Activated CD4-positive, alpha-beta T cell treated with anti-CD3 and anti-CD28 coated beads for 36 hours (primary cell): ENCODE results near the gene UNC5C. TPM values are rescaled to one million over a fixed set of nuclear protein-coding genes. Genes with fewer than 3 reads are reported as not detected.

Experiments used
- ATAC-seq: fragments of 200-7000 bp; cut with Tn5 transposase; one replicate; pipeline ENCODE4 v1.10.0; 2021; ENCODE audit warnings: mild to moderate bottlenecking, moderate library complexity
- CTCF ChIA-PET: fragments of 350-600 bp; sonication (Branson Sonifier 250); formaldehyde crosslinking; loops from one replicate; lab custom pipeline; 2021; ENCODE audit warnings: antibody characterized with exemption; lab: Charles Lee
- POLR2A ChIA-PET: fragments of 350-600 bp; sonication (Branson Sonifier 250); formaldehyde crosslinking; loops from one replicate; lab custom pipeline; 2021; ENCODE audit warnings: antibody characterized with exemption, inconsistent platforms; lab: Charles Lee
- DNase-seq: peaks from one replicate; pipeline ENCODE4 v3.0.0-alpha.2; 2020
- H3K27ac Mint-ChIP-seq: one replicate; pipeline ENCODE4 v1.8.0; 2021; ENCODE audit warnings: mixed read lengths
- H3K27me3 Mint-ChIP-seq: one replicate; pipeline ENCODE4 v1.8.0; 2021; ENCODE audit warnings: mixed read lengths
- H3K36me3 Mint-ChIP-seq: one replicate; pipeline ENCODE4 v1.8.0; 2021; ENCODE audit warnings: low read depth, mixed read lengths
- H3K4me1 Mint-ChIP-seq: one replicate; pipeline ENCODE4 v1.8.0; 2021; ENCODE audit warnings: mixed read lengths
- H3K4me3 Mint-ChIP-seq: one replicate; pipeline ENCODE4 v1.8.0; 2021; ENCODE audit warnings: mild to moderate bottlenecking, moderate library complexity, mixed read lengths
- H3K9me3 Mint-ChIP-seq: one replicate; pipeline ENCODE4 v1.8.0; 2021; ENCODE audit warnings: low read depth, mixed read lengths
- intact Hi-C, 2 experiments: fragments of 100-400 bp; cut with DNase I in 1 of 2; cut with micrococcal nuclease in 1 of 2; formaldehyde crosslinking; loops; one replicate each; pipeline versions ENCODE4 v1.14.2 to v1.15.1; 2022 to 2024; cut with DNase I, micrococcal nuclease
- total RNA-seq, 2 experiments: library from RNA; stranded (reverse); gene quantifications; one replicate each; pipeline ENCODE4 v1.2.3, GENCODE V29; 2021

UNC5C gene
- total RNA-seq, 2 experiments from 2014 or later: 0.07 TPM; not detected in 1

DNA sequence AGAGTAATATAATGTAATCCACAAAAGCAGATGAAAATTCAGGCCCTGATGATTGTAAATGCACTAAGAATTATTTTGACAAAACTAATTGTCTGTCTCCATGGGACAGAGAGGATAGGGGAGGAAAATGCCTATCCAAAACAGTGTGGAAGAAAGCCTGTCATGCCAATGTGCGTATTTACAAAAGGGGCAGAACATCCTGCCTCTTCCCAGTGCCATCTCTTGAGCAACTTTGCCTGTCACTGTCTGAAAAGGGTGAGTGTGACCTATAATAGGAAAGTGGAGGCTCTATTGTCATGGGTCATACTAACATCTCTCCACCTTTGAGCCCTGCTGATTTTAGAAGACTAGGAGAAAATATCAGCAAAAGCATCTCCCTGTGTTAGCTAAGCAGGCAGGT is 264.1 kb downstream of the UNC5C start:
- ChIA-PET CTCF (no interaction called here), POLR2A (no interaction called here)
- H3K4me1 Mint-ChIP-seq: peaks cover 8% of the 10 kb centered on the region
- ATAC-seq (no peak), DNase-seq (no peak)
- no peaks in the 10 kb centered on the region for H3K36me3 Mint-ChIP-seq
- H3K27ac Mint-ChIP-seq: no peak overlapping the region
- intact Hi-C loops: loop anchor here in 1 of 2 experiments (5.0 kb wide), 1 partner anchor 37 kb away; no protein-coding TSS in a partner anchor
- peaks cover 11% of the 10 kb centered on the region for H3K9me3 Mint-ChIP-seq
- no peak overlapping the region for H3K4me3 Mint-ChIP-seq
- no peaks in the 10 kb centered on the region for H3K27me3 Mint-ChIP-seq

DNA sequence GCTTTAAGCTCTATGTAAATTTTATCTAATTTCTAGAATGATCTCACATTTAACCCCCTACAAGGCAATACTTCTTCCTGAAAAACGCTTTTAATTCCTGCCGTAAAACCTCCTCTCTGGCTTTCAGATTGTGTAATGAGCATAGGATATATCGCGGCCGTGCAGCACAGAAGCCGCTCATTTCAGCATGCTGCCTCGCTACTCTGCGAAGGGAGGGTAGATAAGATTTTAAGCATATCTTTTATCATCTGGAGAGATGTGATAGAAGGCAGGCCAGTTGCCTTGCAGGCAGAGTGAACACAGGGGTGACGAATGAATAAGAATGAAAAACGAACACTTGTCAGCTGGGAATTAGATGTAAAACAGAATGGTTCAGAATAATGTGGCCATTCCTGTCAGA is 265.5 kb downstream of the UNC5C start:
- no peak overlapping the region for H3K27ac Mint-ChIP-seq
- POLR2A ChIA-PET: no interaction called here
- H3K36me3 Mint-ChIP-seq: no peaks in the 10 kb centered on the region
- H3K4me1 Mint-ChIP-seq: no peaks in the 10 kb centered on the region
- H3K9me3 Mint-ChIP-seq: peaks cover 11% of the 10 kb centered on the region
- no peaks in the 10 kb centered on the region for H3K27me3 Mint-ChIP-seq
- CTCF ChIA-PET: no interaction called here
- H3K4me3 Mint-ChIP-seq: no peak overlapping the region
- DNase-seq (no peak), ATAC-seq (no peak)
- intact Hi-C loops: no loop called here

GRCh38 chr4:95272797-95273196 is 276.0 kb downstream of the UNC5C start:
- H3K9me3 Mint-ChIP-seq: no peaks in the 10 kb centered on the region
- POLR2A ChIA-PET: no interaction called here
- no peak for ATAC-seq
- H3K36me3 Mint-ChIP-seq: no peaks in the 10 kb centered on the region
- H3K27me3 Mint-ChIP-seq: no peaks in the 10 kb centered on the region
- H3K27ac Mint-ChIP-seq: no peak overlapping the region
- CTCF ChIA-PET: interaction anchor here (0.7 to 1.1 kb wide), 2 partner anchors 42 to 237 kb away, joined by 3 read pairs; no protein-coding TSS in a partner anchor
- intact Hi-C loops: no loop called here
- no peak for DNase-seq
- H3K4me3 Mint-ChIP-seq: no peak overlapping the region
- no peaks in the 10 kb centered on the region for H3K4me1 Mint-ChIP-seq

GRCh38 chr4:95272036-95272435 is 276.7 kb downstream of the UNC5C start:
- Mint-ChIP-seq H3K36me3 (no peaks in the 10 kb centered on the region), H3K27me3 (no peaks in the 10 kb centered on the region), H3K4me3 (no peak overlapping the region), H3K4me1 (no peaks in the 10 kb centered on the region), H3K9me3 (no peaks in the 10 kb centered on the region), H3K27ac (no peak overlapping the region)
- DNase-seq (no peak), ATAC-seq (no peak)
- intact Hi-C loops: no loop called here
- CTCF ChIA-PET: interaction anchor here (1.0 kb wide), 1 partner anchor 109 kb away, joined by 3 read pairs; no protein-coding TSS in a partner anchor
- POLR2A ChIA-PET: no interaction called here

DNA sequence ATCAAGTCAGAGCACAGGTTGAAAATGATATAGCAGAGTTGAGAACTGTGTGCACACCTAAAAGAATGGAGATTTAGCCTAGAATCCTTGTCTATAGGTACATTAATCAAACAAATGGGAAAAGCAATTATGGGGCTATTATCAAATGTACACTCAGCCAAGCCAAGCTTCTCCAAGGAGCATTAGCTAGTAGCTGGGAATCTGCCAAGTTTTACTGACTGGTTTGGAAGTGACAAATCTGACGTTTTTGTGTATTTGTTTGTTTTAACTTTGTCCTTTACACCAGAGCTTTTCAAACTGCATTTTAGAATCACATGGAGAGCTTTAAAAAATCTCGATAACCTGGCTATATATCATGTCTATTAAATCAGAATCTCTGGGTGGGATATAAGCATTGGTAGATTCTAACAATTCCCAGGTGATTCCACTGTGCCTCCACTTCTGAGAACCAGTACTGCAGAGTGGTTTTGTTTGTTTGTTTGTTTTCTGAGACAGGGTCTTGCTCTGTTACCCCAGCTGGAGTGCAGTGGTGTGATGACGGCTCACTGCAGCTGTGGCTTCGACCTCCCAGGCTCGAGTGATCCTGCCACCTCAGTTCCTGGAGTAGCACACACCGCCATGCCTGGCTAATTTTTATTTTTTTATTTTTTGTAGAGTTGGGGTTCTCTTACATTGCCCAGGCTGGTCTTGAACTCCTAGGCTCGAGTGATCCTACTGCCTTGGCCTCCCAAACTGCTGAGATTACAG is 279.8 kb downstream of the UNC5C start:
- Mint-ChIP-seq H3K27ac (no peak overlapping the region), H3K27me3 (no peaks in the 10 kb centered on the region), H3K36me3 (no peaks in the 10 kb centered on the region), H3K4me1 (no peaks in the 10 kb centered on the region), H3K4me3 (no peak overlapping the region), H3K9me3 (no peaks in the 10 kb centered on the region)
- DNase-seq: no peak
- ATAC-seq: no peak
- ChIA-PET CTCF (interaction anchor here (0.6 to 0.8 kb wide), 2 partner anchors 14 to 28 kb away, joined by 4 read pairs; no protein-coding TSS in a partner anchor), POLR2A (no interaction called here)
- intact Hi-C loops: no loop called here

DNA sequence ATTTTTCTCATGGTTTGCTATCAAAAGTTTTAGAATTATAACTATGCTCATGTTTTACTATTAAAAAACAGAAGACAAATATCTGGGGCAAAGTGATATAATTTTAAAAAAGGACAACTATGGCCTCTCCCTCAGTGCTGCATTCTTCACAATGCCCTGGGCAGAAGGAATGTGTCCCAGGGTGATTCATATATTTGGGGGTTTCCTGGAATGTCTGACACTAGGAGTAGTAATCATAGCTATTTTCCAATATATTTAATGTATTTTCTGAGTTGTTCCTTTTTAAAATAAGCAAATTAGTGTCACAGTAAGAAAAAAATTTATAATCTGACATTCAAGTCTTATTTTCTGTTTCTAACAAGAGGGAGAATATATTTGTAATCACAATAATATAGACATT is 281.7 kb downstream of the UNC5C start:
- ChIA-PET POLR2A (no interaction called here), CTCF (interaction anchor here (0.7 kb wide), 1 partner anchor 17 kb away, joined by 4 read pairs; no protein-coding TSS in a partner anchor)
- Mint-ChIP-seq H3K27me3 (no peaks in the 10 kb centered on the region), H3K9me3 (no peaks in the 10 kb centered on the region), H3K4me1 (no peaks in the 10 kb centered on the region), H3K27ac (no peak overlapping the region), H3K36me3 (no peaks in the 10 kb centered on the region), H3K4me3 (no peak overlapping the region)
- no peak for DNase-seq
- no peak for ATAC-seq
- intact Hi-C loops: no loop called here

DNA sequence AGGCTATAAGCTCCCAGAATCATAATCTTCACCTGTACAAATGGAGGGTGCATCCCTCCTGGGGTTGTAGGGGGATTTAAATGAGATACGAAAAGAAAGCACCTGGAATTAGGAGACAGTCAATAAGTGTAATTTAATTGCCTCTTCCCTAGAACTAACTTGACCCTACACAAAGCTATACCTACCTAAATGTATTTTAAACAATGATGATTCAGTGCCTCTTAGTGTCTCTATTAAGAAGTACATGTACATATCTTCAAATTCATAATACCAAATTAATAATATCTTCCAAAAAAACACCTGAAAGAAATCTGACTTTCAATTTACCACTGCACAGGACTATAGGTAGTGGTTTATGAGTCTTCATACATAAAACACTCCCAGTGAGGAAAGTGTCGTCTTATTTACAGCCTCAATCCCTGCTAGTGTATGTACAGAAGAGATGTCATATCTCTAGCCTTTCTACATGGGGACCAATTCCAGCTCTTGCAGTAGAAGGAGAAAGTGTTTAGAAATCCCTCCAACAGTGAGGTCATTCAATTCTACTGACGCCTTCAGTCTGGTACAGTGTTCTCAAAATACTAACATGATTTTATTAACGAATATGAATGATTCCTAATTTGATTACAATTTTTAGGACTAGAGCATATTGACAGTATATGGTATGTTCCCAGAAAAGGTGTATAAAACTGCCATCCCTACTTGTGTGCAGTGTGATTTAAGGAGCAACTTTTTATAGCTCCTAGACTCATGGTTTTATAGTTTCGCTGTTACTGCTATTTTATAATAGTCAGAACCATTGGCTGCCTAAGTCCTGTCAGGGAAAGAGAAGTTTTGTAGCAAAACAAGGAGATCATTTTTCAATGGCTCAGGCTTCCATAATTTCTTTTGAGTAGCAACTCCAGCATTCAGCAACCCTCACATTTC is 282.7 kb downstream of the UNC5C start:
- intact Hi-C loops: no loop called here
- no peak overlapping the region for H3K4me3 Mint-ChIP-seq
- H3K4me1 Mint-ChIP-seq: no peaks in the 10 kb centered on the region
- CTCF ChIA-PET: interaction anchor here (0.9 kb wide), 1 partner anchor 49 kb away, joined by 3 read pairs; no protein-coding TSS in a partner anchor
- POLR2A ChIA-PET: no interaction called here
- H3K27me3 Mint-ChIP-seq: no peaks in the 10 kb centered on the region
- H3K9me3 Mint-ChIP-seq: no peaks in the 10 kb centered on the region
- no peak for ATAC-seq
- H3K36me3 Mint-ChIP-seq: no peaks in the 10 kb centered on the region
- no peak for DNase-seq
- no peak overlapping the region for H3K27ac Mint-ChIP-seq

GRCh38 chr4:95264843-95265242 is 283.9 kb downstream of the UNC5C start:
- Mint-ChIP-seq H3K4me1 (no peaks in the 10 kb centered on the region), H3K9me3 (no peaks in the 10 kb centered on the region), H3K27ac (no peak overlapping the region), H3K36me3 (no peaks in the 10 kb centered on the region), H3K27me3 (no peaks in the 10 kb centered on the region), H3K4me3 (no peak overlapping the region)
- intact Hi-C loops: no loop called here
- no peak for DNase-seq
- ChIA-PET POLR2A (no interaction called here), CTCF (interaction anchor here (0.9 kb wide), 1 partner anchor 51 kb away, joined by 3 read pairs; no protein-coding TSS in a partner anchor)
- ATAC-seq: no peak

- intact Hi-C loops: no loop called here
- ATAC-seq (no peak), DNase-seq (no peak)
- H3K9me3 Mint-ChIP-seq: no peaks in the 10 kb centered on the region
- H3K27me3 Mint-ChIP-seq: no peaks in the 10 kb centered on the region
- H3K27ac Mint-ChIP-seq: no peak overlapping the region
- ChIA-PET CTCF (no interaction called here), POLR2A (no interaction called here)
- H3K36me3 Mint-ChIP-seq: no peaks in the 10 kb centered on the region
- H3K4me1 Mint-ChIP-seq: no peaks in the 10 kb centered on the region
- no peak overlapping the region for H3K4me3 Mint-ChIP-seq
Observed at GRCh38 chr4:95263960-95264359, 284.8 kb downstream of the UNC5C start.

DNA sequence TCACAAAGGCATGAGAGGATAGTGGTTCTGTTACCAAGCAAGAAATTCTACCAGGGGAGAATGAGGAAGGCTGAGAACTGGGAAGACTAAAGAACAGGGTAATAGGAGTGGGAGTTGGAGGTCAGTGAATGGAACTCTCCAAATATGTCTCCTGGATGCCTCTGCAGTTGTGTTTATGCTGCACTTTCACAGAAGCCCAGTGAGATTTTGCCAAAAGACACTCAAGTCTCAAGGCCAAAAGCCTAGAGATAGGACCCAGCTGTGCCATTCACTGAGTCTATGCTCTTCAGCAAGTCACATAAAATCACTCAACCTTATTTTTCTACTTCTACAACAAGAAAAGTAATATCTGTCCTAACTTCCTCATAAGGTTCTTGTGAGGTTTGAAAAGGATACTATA is 285.4 kb downstream of the UNC5C start:
- no peaks in the 10 kb centered on the region for H3K4me1 Mint-ChIP-seq
- no peak overlapping the region for H3K27ac Mint-ChIP-seq
- intact Hi-C loops: no loop called here
- DNase-seq (no peak), ATAC-seq (no peak)
- CTCF ChIA-PET: no interaction called here
- no peaks in the 10 kb centered on the region for H3K36me3 Mint-ChIP-seq
- H3K27me3 Mint-ChIP-seq: no peaks in the 10 kb centered on the region
- H3K4me3 Mint-ChIP-seq: no peak overlapping the region
- POLR2A ChIA-PET: no interaction called here
- H3K9me3 Mint-ChIP-seq: no peaks in the 10 kb centered on the region

DNA sequence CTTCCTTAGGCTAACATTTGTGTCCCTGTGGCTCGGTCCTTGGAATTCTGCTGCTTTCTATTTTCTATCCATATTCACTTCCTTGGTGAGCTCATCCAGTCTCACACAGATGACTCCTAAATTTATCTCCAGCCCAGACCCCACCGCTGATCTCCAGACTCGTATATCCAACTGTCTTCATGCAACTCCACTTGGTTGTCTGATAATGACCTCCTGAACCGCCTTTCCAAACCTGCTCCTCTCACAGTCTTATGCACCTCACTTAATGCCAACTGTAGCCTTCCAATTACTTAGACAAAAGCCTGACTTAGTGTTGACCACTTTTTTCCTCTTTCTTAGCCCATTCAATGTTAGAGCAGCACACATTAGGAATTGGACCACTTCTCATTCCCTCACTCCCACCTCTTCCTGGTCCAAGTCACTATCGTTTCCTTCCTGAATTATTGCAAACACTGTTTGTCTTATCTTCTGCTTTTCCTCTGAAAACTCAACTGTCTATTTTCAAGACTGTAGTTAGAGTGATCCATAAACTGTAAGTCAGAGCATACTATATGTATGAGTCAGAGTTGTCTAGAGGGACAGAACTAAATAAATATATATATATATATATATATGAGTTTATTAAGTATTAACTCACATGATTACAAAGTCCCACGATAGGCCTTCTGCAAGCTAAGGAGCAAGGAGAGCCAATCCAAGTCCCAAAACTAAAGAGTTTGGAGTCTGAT is 292.5 kb downstream of the UNC5C start:
- DNase-seq (no peak), ATAC-seq (no peak)
- POLR2A ChIA-PET: no interaction called here
- H3K27ac Mint-ChIP-seq: no peak overlapping the region
- no peaks in the 10 kb centered on the region for H3K27me3 Mint-ChIP-seq
- H3K36me3 Mint-ChIP-seq: no peaks in the 10 kb centered on the region
- no peaks in the 10 kb centered on the region for H3K9me3 Mint-ChIP-seq
- CTCF ChIA-PET: interaction anchor here (0.6 kb wide), 1 partner anchor 93 kb away, joined by 3 read pairs; no protein-coding TSS in a partner anchor
- H3K4me3 Mint-ChIP-seq: no peak overlapping the region
- intact Hi-C loops: no loop called here
- H3K4me1 Mint-ChIP-seq: no peaks in the 10 kb centered on the region
